ENCODE measurements around the gene FTCDNL1.

Gene FTCDNL1

GRCh38 chr2:199770716-199771115, 80.3 kb downstream of the FTCDNL1 start:
- ATAC-seq (replicated peaks; ENCODE audit: extremely low read depth, poor library complexity, severe bottlenecking) (no peak), DNase-seq (ENCODE audit: low spot score in 2 of 2) (no peak)
- H3K36me3 Mint-ChIP-seq (ENCODE audit: insufficient read depth), result no peaks in the 10 kb centered on the region
- no peaks in the 10 kb centered on the region for H3K9me3 Mint-ChIP-seq
- no peaks in the 10 kb centered on the region for H3K4me1 Mint-ChIP-seq
- H3K27ac Mint-ChIP-seq (ENCODE audit: low read depth), result no peak overlapping the region
- H3K4me3 Mint-ChIP-seq, result no peak overlapping the region
- H3K27me3 Mint-ChIP-seq, result no peaks in the 10 kb centered on the region

GRCh38 chr2:199765646-199766045, 85.3 kb downstream of the FTCDNL1 start:
- ATAC-seq (replicated peaks; ENCODE audit: extremely low read depth, poor library complexity, severe bottlenecking) (no peak), DNase-seq (ENCODE audit: low spot score in 2 of 2) (no peak)
- Mint-ChIP-seq H3K36me3 (ENCODE audit: insufficient read depth) (no peaks in the 10 kb centered on the region), H3K27ac (ENCODE audit: low read depth) (no peak overlapping the region), H3K27me3 (no peaks in the 10 kb centered on the region), H3K4me3 (no peak overlapping the region), H3K9me3 (no peaks in the 10 kb centered on the region), H3K4me1 (no peaks in the 10 kb centered on the region)

- H3K4me3 Mint-ChIP-seq, result no peak overlapping the region
- no peaks in the 10 kb centered on the region for H3K4me1 Mint-ChIP-seq
These were observed 86.7 kb downstream of the FTCDNL1 start for GRCh38 chr2:199764273-199764800.

GRCh38 chr2:199762963-199763362, 88.0 kb downstream of the FTCDNL1 start:
- Mint-ChIP-seq H3K4me1 (no peaks in the 10 kb centered on the region), H3K4me3 (no peak overlapping the region), H3K36me3 (ENCODE audit: insufficient read depth) (no peaks in the 10 kb centered on the region)

More at GRCh38 chr2:199764273-199764800, 86.7 kb downstream of the FTCDNL1 start:
- H3K36me3 Mint-ChIP-seq (ENCODE audit: insufficient read depth), result no peaks in the 10 kb centered on the region
- H3K9me3 Mint-ChIP-seq, result no peaks in the 10 kb centered on the region
- H3K27ac Mint-ChIP-seq (ENCODE audit: low read depth), result no peak overlapping the region
- no peaks in the 10 kb centered on the region for H3K27me3 Mint-ChIP-seq
- DNase-seq (ENCODE audit: low spot score in 2 of 2) (no peak), ATAC-seq (replicated peaks; ENCODE audit: extremely low read depth, poor library complexity, severe bottlenecking) (no peak)

GRCh38 chr2:199760574-199760973, 90.4 kb downstream of the FTCDNL1 start:
- H3K27me3 Mint-ChIP-seq, result peaks cover 31% of the 10 kb centered on the region
- H3K4me3 Mint-ChIP-seq, result no peak overlapping the region
- no peaks in the 10 kb centered on the region for H3K4me1 Mint-ChIP-seq
- no peak overlapping the region for H3K27ac Mint-ChIP-seq (ENCODE audit: low read depth)
- DNase-seq (ENCODE audit: low spot score in 2 of 2) (no peak), ATAC-seq (replicated peaks; ENCODE audit: extremely low read depth, poor library complexity, severe bottlenecking) (no peak)
- no peaks in the 10 kb centered on the region for H3K36me3 Mint-ChIP-seq (ENCODE audit: insufficient read depth)
- H3K9me3 Mint-ChIP-seq, result no peaks in the 10 kb centered on the region

More at GRCh38 chr2:199762963-199763362, 88.0 kb downstream of the FTCDNL1 start:
- ATAC-seq (replicated peaks; ENCODE audit: extremely low read depth, poor library complexity, severe bottlenecking), result no peak
- Mint-ChIP-seq H3K27ac (ENCODE audit: low read depth) (no peak overlapping the region), H3K27me3 (peaks cover 9% of the 10 kb centered on the region), H3K9me3 (no peaks in the 10 kb centered on the region)
- no peak for DNase-seq (ENCODE audit: low spot score in 2 of 2)

GRCh38 chr2:199757233-199757870, 93.6 kb downstream of the FTCDNL1 start:
- H3K36me3 Mint-ChIP-seq (ENCODE audit: insufficient read depth), result no peaks in the 10 kb centered on the region
- ATAC-seq (replicated peaks; ENCODE audit: extremely low read depth, poor library complexity, severe bottlenecking) (no peak), DNase-seq (ENCODE audit: low spot score in 2 of 2) (no peak)
- no peak overlapping the region for H3K27ac Mint-ChIP-seq (ENCODE audit: low read depth)
- H3K4me3 Mint-ChIP-seq, result no peak overlapping the region
- peaks cover 52% of the 10 kb centered on the region for H3K27me3 Mint-ChIP-seq
- no peaks in the 10 kb centered on the region for H3K9me3 Mint-ChIP-seq
- H3K4me1 Mint-ChIP-seq, result no peaks in the 10 kb centered on the region

GRCh38 chr2:199756743-199757142, 94.2 kb downstream of the FTCDNL1 start:
- no peak for ATAC-seq (replicated peaks; ENCODE audit: extremely low read depth, poor library complexity, severe bottlenecking)
- H3K4me3 Mint-ChIP-seq, result no peak overlapping the region
- no peaks in the 10 kb centered on the region for H3K9me3 Mint-ChIP-seq
- H3K36me3 Mint-ChIP-seq (ENCODE audit: insufficient read depth), result no peaks in the 10 kb centered on the region
- H3K27me3 Mint-ChIP-seq, result peaks cover 58% of the 10 kb centered on the region
- H3K4me1 Mint-ChIP-seq, result no peaks in the 10 kb centered on the region
- no peak overlapping the region for H3K27ac Mint-ChIP-seq (ENCODE audit: low read depth)
- DNase-seq (ENCODE audit: low spot score in 2 of 2), result no peak

GRCh38 chr2:199756211-199756610, 94.8 kb downstream of the FTCDNL1 start:
- Mint-ChIP-seq H3K4me1 (no peaks in the 10 kb centered on the region), H3K27me3 (peaks cover 63% of the 10 kb centered on the region), H3K27ac (ENCODE audit: low read depth) (no peak overlapping the region), H3K4me3 (no peak overlapping the region), H3K9me3 (no peaks in the 10 kb centered on the region), H3K36me3 (ENCODE audit: insufficient read depth) (no peaks in the 10 kb centered on the region)
- ATAC-seq (replicated peaks; ENCODE audit: extremely low read depth, poor library complexity, severe bottlenecking) (no peak), DNase-seq (ENCODE audit: low spot score in 2 of 2) (no peak)

GRCh38 chr2:199754766-199755165, 96.2 kb downstream of the FTCDNL1 start:
- Mint-ChIP-seq H3K9me3 (no peaks in the 10 kb centered on the region), H3K4me1 (no peaks in the 10 kb centered on the region), H3K4me3 (no peak overlapping the region), H3K27me3 (peaks cover 73% of the 10 kb centered on the region), H3K27ac (ENCODE audit: low read depth) (no peak overlapping the region), H3K36me3 (ENCODE audit: insufficient read depth) (no peaks in the 10 kb centered on the region)
- ATAC-seq (replicated peaks; ENCODE audit: extremely low read depth, poor library complexity, severe bottlenecking) (no peak), DNase-seq (ENCODE audit: low spot score in 2 of 2) (no peak)

- ATAC-seq (replicated peaks; ENCODE audit: extremely low read depth, poor library complexity, severe bottlenecking), result no peak
- no peak overlapping the region for H3K4me3 Mint-ChIP-seq
- no peaks in the 10 kb centered on the region for H3K4me1 Mint-ChIP-seq
- H3K27ac Mint-ChIP-seq (ENCODE audit: low read depth), result no peak overlapping the region
- no peaks in the 10 kb centered on the region for H3K9me3 Mint-ChIP-seq
- no peak for DNase-seq (ENCODE audit: low spot score in 2 of 2)
- no peaks in the 10 kb centered on the region for H3K36me3 Mint-ChIP-seq (ENCODE audit: insufficient read depth)
- H3K27me3 Mint-ChIP-seq, result peaks cover 61% of the 10 kb centered on the region
These were observed 99.4 kb downstream of the FTCDNL1 start for GRCh38 chr2:199751492-199752120.

- H3K27ac Mint-ChIP-seq (ENCODE audit: low read depth), result no peak overlapping the region
- H3K9me3 Mint-ChIP-seq, result no peaks in the 10 kb centered on the region
- DNase-seq (ENCODE audit: low spot score in 2 of 2), result no peak
- no peak for ATAC-seq (replicated peaks; ENCODE audit: extremely low read depth, poor library complexity, severe bottlenecking)
- H3K36me3 Mint-ChIP-seq (ENCODE audit: insufficient read depth), result no peaks in the 10 kb centered on the region
- H3K4me3 Mint-ChIP-seq, result no peak overlapping the region
- H3K4me1 Mint-ChIP-seq, result no peaks in the 10 kb centered on the region
- peaks cover 53% of the 10 kb centered on the region for H3K27me3 Mint-ChIP-seq
These were observed 101.4 kb downstream of the FTCDNL1 start for GRCh38 chr2:199749571-199749970.

- no peak overlapping the region for H3K27ac Mint-ChIP-seq (ENCODE audit: low read depth)
- peaks cover 3% of the 10 kb centered on the region for H3K4me1 Mint-ChIP-seq
- H3K27me3 Mint-ChIP-seq, result peaks cover 35% of the 10 kb centered on the region
- DNase-seq (ENCODE audit: low spot score in 2 of 2) (no peak), ATAC-seq (replicated peaks; ENCODE audit: extremely low read depth, poor library complexity, severe bottlenecking) (no peak)
- no peak overlapping the region for H3K4me3 Mint-ChIP-seq
- no peaks in the 10 kb centered on the region for H3K36me3 Mint-ChIP-seq (ENCODE audit: insufficient read depth)
- H3K9me3 Mint-ChIP-seq, result no peaks in the 10 kb centered on the region
These were observed 106.3 kb downstream of the FTCDNL1 start for GRCh38 chr2:199744724-199745123.

- Mint-ChIP-seq H3K4me3 (no peak overlapping the region), H3K36me3 (ENCODE audit: insufficient read depth) (no peaks in the 10 kb centered on the region), H3K4me1 (peaks cover 8% of the 10 kb centered on the region), H3K9me3 (no peaks in the 10 kb centered on the region), H3K27me3 (peaks cover 40% of the 10 kb centered on the region), H3K27ac (ENCODE audit: low read depth) (no peak overlapping the region)
- DNase-seq (ENCODE audit: low spot score in 2 of 2), result no peak
- ATAC-seq (replicated peaks; ENCODE audit: extremely low read depth, poor library complexity, severe bottlenecking), result no peak
These were observed 106.7 kb downstream of the FTCDNL1 start for GRCh38 chr2:199744260-199744659.
